A673 (cell line): ENCODE results near the gene FBLIM1.

Experiments
- CTCF ChIP-seq: fragments of 300-800, 200-600 bp; sonication (generic); conservative IDR thresholded peaks from 2 replicates; pipeline ENCODE4 v1.5.1; 2017; ENCODE audit warnings: low read depth, mild to moderate bottlenecking, antibody characterized with exemption, low read length, moderate library complexity, mixed read lengths
- EZH2 ChIP-seq: fragments of 200-600 bp; sonication (generic); IDR thresholded peaks from 2 replicates; pipeline ENCODE4 v1.6.1; 2017; ENCODE audit warnings: borderline replicate concordance, low read depth, mild to moderate bottlenecking, mixed read lengths, antibody characterized with exemption, low read length; ENCODE audit not compliant: poor library complexity, severe bottlenecking

GRCh38 chr1:15758343-15758931 lies at the start of gene FBLIM1:
- no peak for TF ChIP-seq EZH2
- TF ChIP-seq CTCF: no peak
